NCI-H69 (cell line): ENCODE measurements around the gene RNF149.
A peak's percentile ranks its signal among the peaks of the same experiment; 100 is the strongest.
"Not testable (repeated sequence)": the region's sequence is repeated elsewhere in the genome, so short reads cannot be mapped to it uniquely, and the experiment has no call there.

Experiments used
- DNase-seq: peaks from one replicate; lab custom pipeline; 2025; lab: John Stamatoyannopoulos, UW

The RNF149 gene

GRCh38 chr2:101330253-101330933, 21.9 kb upstream of the RNF149 start:
- DNase-seq, result no peak

- DNase-seq, result no peak
Observed at GRCh38 chr2:101329026-101329425, 20.5 kb upstream of the RNF149 start.

GRCh38 chr2:101328474-101329007, 20.0 kb upstream of the RNF149 start:
- DNase-seq, result peak; percentile 11

- DNase-seq, result no peak
Observed at GRCh38 chr2:101327863-101328394, 19.4 kb upstream of the RNF149 start.

GRCh38 chr2:101325425-101325824, 16.9 kb upstream of the RNF149 start:
- DNase-seq, result no peak

- not testable (repeated sequence) for DNase-seq
Observed at GRCh38 chr2:101316568-101316967, 8.1 kb upstream of the RNF149 start.

- no peak for DNase-seq
Observed at GRCh38 chr2:101311696-101312017, 3.2 kb upstream of the RNF149 start.

GRCh38 chr2:101310834-101311695, 2.6 kb upstream of the RNF149 start:
- no peak for DNase-seq

- DNase-seq, result no peak
Observed at GRCh38 chr2:101310090-101310833, 1.8 kb upstream of the RNF149 start.

GRCh38 chr2:101307950-101308431, 510 bp downstream of the RNF149 start:
- DNase-seq, result peak; percentile 54

GRCh38 chr2:101307503-101307902, 998 bp downstream of the RNF149 start:
- no peak for DNase-seq

- DNase-seq, result no peak
Observed at GRCh38 chr2:101306410-101306809, 2.1 kb downstream of the RNF149 start.

GRCh38 chr2:101305492-101306078, 2.9 kb downstream of the RNF149 start:
- no peak for DNase-seq

- no peak for DNase-seq
Observed at GRCh38 chr2:101305035-101305434, 3.5 kb downstream of the RNF149 start.

- DNase-seq, result no peak
Observed at GRCh38 chr2:101303688-101304087, 4.8 kb downstream of the RNF149 start.

- no peak for DNase-seq
Observed at GRCh38 chr2:101302016-101302415, 6.5 kb downstream of the RNF149 start.

- DNase-seq, result no peak
Observed at GRCh38 chr2:101300836-101301235, 7.7 kb downstream of the RNF149 start.

GRCh38 chr2:101300164-101300563, 8.3 kb downstream of the RNF149 start:
- DNase-seq, result no peak

GRCh38 chr2:101299604-101300003, 8.9 kb downstream of the RNF149 start:
- DNase-seq, result no peak

- DNase-seq, result no peak
Observed at GRCh38 chr2:101297383-101297782, 11.1 kb downstream of the RNF149 start.

- no peak for DNase-seq
Observed at GRCh38 chr2:101296371-101296770, 12.1 kb downstream of the RNF149 start.

GRCh38 chr2:101295895-101296294, 12.6 kb downstream of the RNF149 start:
- DNase-seq, result no peak
